Ramos (cell line): ENCODE measurements around the gene RAB34.

Experiments
- in situ Hi-C: fragments of 300-500 bp; cut with MboI; formaldehyde crosslinking; loops from one replicate; pipeline ENCODE4 v1.14.3; 2022; ENCODE audit warnings: low sequenced_read_pairs; ENCODE audit not compliant: unreplicated experiment

The RAB34 gene

GRCh38 chr17:28716740-28717577 is 709 bp downstream of the RAB34 start:
- in situ Hi-C loops = no loop called here

GRCh38 chr17:28715217-28715616 is 2.5 kb downstream of the RAB34 start:
- in situ Hi-C loops = no loop called here

- in situ Hi-C loops = no loop called here
Measured at GRCh38 chr17:28714281-28714680, 3.4 kb downstream of the RAB34 start.

- in situ Hi-C loops = no loop called here
Measured at GRCh38 chr17:28712705-28713415, 4.8 kb downstream of the RAB34 start.

GRCh38 chr17:28712032-28712704 is 5.5 kb downstream of the RAB34 start:
- in situ Hi-C loops = no loop called here

- in situ Hi-C loops = no loop called here
Measured at GRCh38 chr17:28711723-28712031, 6.0 kb downstream of the RAB34 start, which contains the start of gene PROCA1. TSS of gene PROCA1 (minus strand) at chr17:28711888. CDS start at chr17:28711660, 228 bp downstream.

- in situ Hi-C loops = no loop called here
Measured at GRCh38 chr17:28710861-28711722, 6.6 kb downstream of the RAB34 start.

- in situ Hi-C loops = no loop called here
Measured at GRCh38 chr17:28707339-28707720, 10.3 kb downstream of the RAB34 start.

- in situ Hi-C loops = no loop called here
Measured at GRCh38 chr17:28706471-28707338, 11.0 kb downstream of the RAB34 start.

- in situ Hi-C loops = no loop called here
Measured at GRCh38 chr17:28705728-28706334, 11.8 kb downstream of the RAB34 start.

- in situ Hi-C loops = no loop called here
Measured at GRCh38 chr17:28705074-28705659, 12.5 kb downstream of the RAB34 start.

- in situ Hi-C loops = no loop called here
Measured at GRCh38 chr17:28704219-28704858, 13.3 kb downstream of the RAB34 start.

GRCh38 chr17:28703552-28704218 is 14.0 kb downstream of the RAB34 start:
- in situ Hi-C loops = no loop called here

- in situ Hi-C loops = no loop called here
Measured at GRCh38 chr17:28702752-28703150, 14.9 kb downstream of the RAB34 start.

GRCh38 chr17:28702026-28702751 is 15.5 kb downstream of the RAB34 start:
- in situ Hi-C loops = no loop called here

GRCh38 chr17:28700830-28701492 is 16.7 kb downstream of the RAB34 start:
- in situ Hi-C loops = no loop called here
